Measurements from ENCODE around the gene POLR1A.
"Not testable (repeated sequence)": the region's sequence is repeated elsewhere in the genome, so short reads cannot be mapped to it uniquely, and the experiment has no call there.

POLR1A gene

GRCh38 chr2:85998071-85998991 lies 107.4 kb downstream of the POLR1A start:
- no peak for ATAC-seq
- no peak for DNase-seq

- ATAC-seq: no peak
- DNase-seq: no peak
Measured at GRCh38 chr2:85997017-85997970, 108.4 kb downstream of the POLR1A start.

- no peak for ATAC-seq
Measured at GRCh38 chr2:85996591-85996990, 109.1 kb downstream of the POLR1A start.

GRCh38 chr2:85995648-85996529 lies 109.8 kb downstream of the POLR1A start:
- ATAC-seq (no peak), DNase-seq (no peak)

More at GRCh38 chr2:85996591-85996990, 109.1 kb downstream of the POLR1A start:
- no peak for DNase-seq

GRCh38 chr2:85994897-85995647 lies 110.6 kb downstream of the POLR1A start:
- ATAC-seq: no peak
- DNase-seq: no peak

GRCh38 chr2:85994421-85994777 lies 111.3 kb downstream of the POLR1A start:
- no peak for DNase-seq
- ATAC-seq: no peak

GRCh38 chr2:85992611-85993010 lies 113.1 kb downstream of the POLR1A start:
- no peak for DNase-seq
- ATAC-seq: no peak

- not testable (repeated sequence) for ATAC-seq, DNase-seq
Measured at GRCh38 chr2:85992053-85992452, 113.6 kb downstream of the POLR1A start.

GRCh38 chr2:85990084-85990483 lies 115.6 kb downstream of the POLR1A start:
- ATAC-seq (no peak), DNase-seq (no peak)

- ATAC-seq (no peak), DNase-seq (no peak)
Measured at GRCh38 chr2:85989288-85989865, 116.3 kb downstream of the POLR1A start.

- DNase-seq (no peak), ATAC-seq (no peak)
Measured at GRCh38 chr2:85988914-85989270, 116.8 kb downstream of the POLR1A start.

GRCh38 chr2:85988175-85988913 lies 117.3 kb downstream of the POLR1A start:
- DNase-seq (no peak), ATAC-seq (no peak)

- ATAC-seq: no peak
- DNase-seq: no peak
Measured at GRCh38 chr2:85987266-85988174, 118.2 kb downstream of the POLR1A start.

- DNase-seq (no peak), ATAC-seq (no peak)
Measured at GRCh38 chr2:85986121-85986520, 119.6 kb downstream of the POLR1A start.

GRCh38 chr2:85984788-85985187 lies 120.9 kb downstream of the POLR1A start:
- ATAC-seq: no peak
- no peak for DNase-seq

GRCh38 chr2:85983766-85984165 lies 121.9 kb downstream of the POLR1A start:
- no peak for DNase-seq
- ATAC-seq: no peak

GRCh38 chr2:85981579-85982247 lies 124.0 kb downstream of the POLR1A start:
- DNase-seq: no peak
- no peak for ATAC-seq
